Right atrium auricular region (tissue), 2 donors: ENCODE measurements around the gene TMEM223. TPM values are rescaled to one million over a fixed set of nuclear protein-coding genes. Genes with fewer than 3 reads are reported as not detected.
A peak's percentile ranks its signal among the peaks of the same experiment; 100 is the strongest.
"Not testable (repeated sequence)": the region's sequence is repeated elsewhere in the genome, so short reads cannot be mapped to it uniquely, and the experiment has no call there.

Experiments
- DNase-seq: peaks from one replicate; pipeline ENCODE4 v3.0.0-alpha.2; 2019; ENCODE audit warnings: low spot score
- H3K27ac ChIP-seq, 2 donors: fragments of 200-600 bp; sonication (generic); 1 replicate in 1 of 2; 2 replicates in 1 of 2; pipeline ENCODE4 v1.5.1; 2016 to 2019
- H3K27me3 ChIP-seq, 2 donors: fragments of 200-600 bp; sonication (generic); one replicate each; pipeline versions ENCODE4 v1.5.1 to v1.6.0; 2017 to 2019
- H3K36me3 ChIP-seq: fragments of 200-600 bp; sonication (generic); one replicate; pipeline ENCODE4 v1.5.1; 2016
- H3K4me1 ChIP-seq, 2 donors: fragments of 200-600 bp; sonication (generic); one replicate each; pipeline versions ENCODE4 v1.5.1 to v1.6.0; 2017 to 2019
- H3K4me3 ChIP-seq, 2 donors: fragments of 200-600 bp; sonication (generic); 1 replicate in 1 of 2; 2 replicates in 1 of 2; pipeline ENCODE4 v1.5.1; 2017 to 2019; ENCODE audit warnings: mild to moderate bottlenecking in 1 of 2, moderate library complexity in 1 of 2
- H3K9me3 ChIP-seq, 2 donors: fragments of 200-600 bp; sonication (generic); one replicate each; pipeline ENCODE4 v1.5.1; 2019
- total RNA-seq, 2 donors: library from RNA; depleted of rRNA; stranded (reverse); fragments of >200 nt; gene quantifications; one replicate each; pipeline ENCODE4 v1.1.0, GENCODE V29; 2016
- TF ChIP-seq, protein P1 (sequence below), 2 donors: fragments of 200-600 bp; sonication (generic); IDR thresholded peaks; one replicate each; pipeline ENCODE4 v1.5.1; 2019; ENCODE audit warnings: antibody characterized with exemption in 2 of 2

The TMEM223 gene
- total RNA-seq, 2 donors from 2014 or later, result 27.7 TPM

DNA sequence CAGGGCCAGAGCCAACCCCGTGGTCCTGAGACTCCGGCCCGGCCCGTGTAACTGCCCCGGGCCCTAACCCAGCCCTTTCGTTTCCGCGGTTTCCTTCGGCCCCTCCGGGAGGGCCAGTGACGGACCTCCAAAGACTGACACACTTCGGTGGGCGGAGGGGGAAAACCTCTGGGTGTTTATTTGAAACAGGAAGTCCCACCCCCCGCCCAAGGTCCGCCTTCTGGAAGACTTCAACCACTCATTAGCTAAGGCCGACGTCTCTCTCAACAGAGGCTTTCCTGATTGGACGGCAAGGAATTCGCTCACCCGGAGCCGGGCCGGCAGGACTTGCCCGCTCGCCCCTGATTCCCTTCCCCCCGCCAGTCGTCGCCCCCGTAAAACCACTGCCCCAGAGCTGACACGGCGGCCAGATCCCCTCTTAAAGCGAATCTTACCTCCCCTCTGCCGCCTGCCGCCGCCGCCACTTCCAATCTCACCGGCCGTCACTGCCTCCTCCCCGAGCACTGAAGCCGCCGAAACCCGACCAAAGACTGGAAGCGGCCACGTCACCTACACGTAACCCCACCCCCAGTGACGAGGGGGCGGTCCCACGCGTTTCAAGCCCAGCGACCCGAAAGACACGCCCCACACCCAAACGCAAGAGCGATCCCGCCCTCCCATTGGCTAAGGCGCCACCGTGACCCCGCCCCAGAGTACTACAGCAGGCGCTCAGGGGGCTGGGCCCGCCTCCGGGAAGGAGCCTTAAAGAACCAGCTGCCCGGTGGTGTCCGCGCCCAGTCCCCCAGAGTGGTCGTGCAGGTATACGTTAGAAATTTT lies 39.9 kb upstream of the TMEM223 start, which contains the start of gene STX5:
TSS of gene STX5 (minus strand) at position 532 of the 816 bp plus-strand sequence. CDS start 808 bp downstream, outside the sequence.
- TF ChIP-seq, protein P1, sequence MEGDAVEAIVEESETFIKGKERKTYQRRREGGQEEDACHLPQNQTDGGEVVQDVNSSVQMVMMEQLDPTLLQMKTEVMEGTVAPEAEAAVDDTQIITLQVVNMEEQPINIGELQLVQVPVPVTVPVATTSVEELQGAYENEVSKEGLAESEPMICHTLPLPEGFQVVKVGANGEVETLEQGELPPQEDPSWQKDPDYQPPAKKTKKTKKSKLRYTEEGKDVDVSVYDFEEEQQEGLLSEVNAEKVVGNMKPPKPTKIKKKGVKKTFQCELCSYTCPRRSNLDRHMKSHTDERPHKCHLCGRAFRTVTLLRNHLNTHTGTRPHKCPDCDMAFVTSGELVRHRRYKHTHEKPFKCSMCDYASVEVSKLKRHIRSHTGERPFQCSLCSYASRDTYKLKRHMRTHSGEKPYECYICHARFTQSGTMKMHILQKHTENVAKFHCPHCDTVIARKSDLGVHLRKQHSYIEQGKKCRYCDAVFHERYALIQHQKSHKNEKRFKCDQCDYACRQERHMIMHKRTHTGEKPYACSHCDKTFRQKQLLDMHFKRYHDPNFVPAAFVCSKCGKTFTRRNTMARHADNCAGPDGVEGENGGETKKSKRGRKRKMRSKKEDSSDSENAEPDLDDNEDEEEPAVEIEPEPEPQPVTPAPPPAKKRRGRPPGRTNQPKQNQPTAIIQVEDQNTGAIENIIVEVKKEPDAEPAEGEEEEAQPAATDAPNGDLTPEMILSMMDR (IDR thresholded peaks at IDR 0.05), result no peak
- H3K36me3 ChIP-seq, result peaks cover 37% of the 10 kb centered on the region

GRCh38 chr11:62830904-62831519 lies 39.2 kb upstream of the TMEM223 start:
- TF ChIP-seq, protein P1 (IDR thresholded peaks at IDR 0.05), result no peak
- Histone ChIP-seq H3K4me1 (peaks cover 0 to 40% of the 10 kb centered on the region in 2 donors), H3K9me3 (no peaks in the 10 kb centered on the region), H3K36me3 (peaks cover 44% of the 10 kb centered on the region), H3K27me3 (no peaks in the 10 kb centered on the region), H3K27ac (peak overlapping the region; percentile 96 to 98), H3K4me3 (peak overlapping the region; percentile 92 to 93)
- DNase-seq, result no peak

More for the DNA sequence above, 39.9 kb upstream of the TMEM223 start, which contains the start of gene STX5:
- H3K27me3 ChIP-seq, result no peaks in the 10 kb centered on the region
- DNase-seq, result peak; percentile 100
- peak within 1 kb of the TSS; percentile 96 to 98 for H3K27ac ChIP-seq
- H3K4me3 ChIP-seq, result peak within 1 kb of the TSS; percentile 92 to 93
- H3K9me3 ChIP-seq, result no peaks in the 10 kb centered on the region
- H3K4me1 ChIP-seq, result peaks cover 0 to 40% of the 10 kb centered on the region in 2 donors

DNA sequence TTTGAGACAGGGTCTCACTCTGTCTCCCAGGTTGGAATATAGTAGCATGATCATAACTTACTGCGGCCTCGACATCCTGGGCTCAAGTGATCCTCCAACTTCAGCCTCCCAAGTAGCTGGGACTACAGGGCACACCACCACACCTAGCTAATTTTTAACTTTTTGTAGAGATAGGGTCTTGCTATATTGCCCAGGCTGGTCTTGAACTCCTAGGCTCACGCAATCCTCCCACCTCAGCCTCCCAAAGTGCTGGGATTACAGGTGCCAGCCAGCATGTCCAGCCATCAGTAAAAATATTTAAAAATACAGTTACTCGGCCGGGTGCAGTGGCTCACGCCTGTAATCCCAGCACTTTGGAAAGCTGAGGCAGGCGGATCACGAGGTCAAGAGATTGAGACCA lies 36.3 kb upstream of the TMEM223 start:
- Histone ChIP-seq H3K4me1 (peaks cover 0 to 29% of the 10 kb centered on the region in 2 donors), H3K36me3 (peaks cover 48% of the 10 kb centered on the region)
- not testable (repeated sequence) for H3K27me3 ChIP-seq, DNase-seq, H3K4me3 ChIP-seq, H3K27ac ChIP-seq, H3K9me3 ChIP-seq

- no peaks in the 10 kb centered on the region for H3K27me3 ChIP-seq
- H3K9me3 ChIP-seq, result no peaks in the 10 kb centered on the region
- TF ChIP-seq, protein P1 (IDR thresholded peaks at IDR 0.05), result no peak
- no peak overlapping the region for H3K4me3 ChIP-seq
- peaks cover 86% of the 10 kb centered on the region for H3K36me3 ChIP-seq
- no peaks in the 10 kb centered on the region for H3K4me1 ChIP-seq
- no peak for DNase-seq
- H3K27ac ChIP-seq, result no peak overlapping the region
Observed at GRCh38 chr11:62823677-62824076, 31.9 kb upstream of the TMEM223 start.

GRCh38 chr11:62817129-62817528 lies 25.3 kb upstream of the TMEM223 start:
- Histone ChIP-seq H3K9me3 (no peaks in the 10 kb centered on the region), H3K27ac (no peak overlapping the region), H3K4me3 (no peak overlapping the region), H3K36me3 (peaks cover 52% of the 10 kb centered on the region), H3K27me3 (no peaks in the 10 kb centered on the region), H3K4me1 (no peaks in the 10 kb centered on the region)
- TF ChIP-seq, protein P1 (IDR thresholded peaks at IDR 0.05), result no peak
- no peak for DNase-seq

DNA sequence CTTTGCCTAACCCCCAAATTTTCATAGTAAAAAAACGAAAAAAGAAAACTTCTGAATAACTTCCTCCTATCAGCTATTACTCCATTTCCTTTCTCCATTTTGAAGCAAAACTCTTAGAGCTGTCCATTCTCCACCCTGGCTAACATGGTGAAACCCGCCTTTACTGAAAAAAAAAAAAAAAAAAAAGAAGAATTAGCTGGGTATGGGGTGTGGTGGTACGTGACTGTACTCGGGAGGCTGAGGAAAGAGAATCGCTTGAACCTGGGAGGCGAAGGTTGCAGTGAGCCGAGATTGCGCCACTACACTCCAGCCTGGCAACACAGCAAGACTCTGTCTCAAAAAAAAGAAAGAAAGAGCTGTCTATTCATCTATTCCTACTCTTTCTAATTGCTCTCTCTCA lies 24.8 kb upstream of the TMEM223 start:
- Histone ChIP-seq H3K36me3 (peaks cover 46% of the 10 kb centered on the region), H3K27ac (no peak overlapping the region)

More for the DNA sequence above, 24.8 kb upstream of the TMEM223 start:
- Histone ChIP-seq H3K4me1 (no peaks in the 10 kb centered on the region), H3K9me3 (no peaks in the 10 kb centered on the region), H3K4me3 (no peak overlapping the region), H3K27me3 (no peaks in the 10 kb centered on the region)
- TF ChIP-seq, protein P1 (IDR thresholded peaks at IDR 0.05), result no peak
- no peak for DNase-seq
